ENCODE results near the gene GLT6D1.

DNA sequence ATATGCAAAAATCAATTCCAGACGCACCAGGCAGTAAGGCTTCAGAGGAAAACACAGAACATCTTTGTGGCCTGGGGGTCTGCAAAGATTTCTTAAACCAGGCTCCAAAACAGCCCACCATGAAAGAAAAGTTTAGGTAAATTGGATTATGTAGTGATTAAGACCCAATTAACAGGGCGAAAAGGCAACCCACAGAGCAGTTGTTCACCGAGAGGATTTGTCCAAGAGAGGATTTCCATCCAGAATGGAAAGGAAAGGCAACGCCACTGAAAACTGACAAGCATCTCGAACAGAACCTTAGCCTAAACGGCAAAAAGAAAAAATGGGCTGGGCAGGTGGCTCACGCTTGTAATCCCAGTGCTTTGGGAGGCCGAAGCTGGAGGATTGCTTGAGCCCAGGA, 37.4 kb downstream of the GLT6D1 start:
- TF ChIP-seq, protein P1, sequence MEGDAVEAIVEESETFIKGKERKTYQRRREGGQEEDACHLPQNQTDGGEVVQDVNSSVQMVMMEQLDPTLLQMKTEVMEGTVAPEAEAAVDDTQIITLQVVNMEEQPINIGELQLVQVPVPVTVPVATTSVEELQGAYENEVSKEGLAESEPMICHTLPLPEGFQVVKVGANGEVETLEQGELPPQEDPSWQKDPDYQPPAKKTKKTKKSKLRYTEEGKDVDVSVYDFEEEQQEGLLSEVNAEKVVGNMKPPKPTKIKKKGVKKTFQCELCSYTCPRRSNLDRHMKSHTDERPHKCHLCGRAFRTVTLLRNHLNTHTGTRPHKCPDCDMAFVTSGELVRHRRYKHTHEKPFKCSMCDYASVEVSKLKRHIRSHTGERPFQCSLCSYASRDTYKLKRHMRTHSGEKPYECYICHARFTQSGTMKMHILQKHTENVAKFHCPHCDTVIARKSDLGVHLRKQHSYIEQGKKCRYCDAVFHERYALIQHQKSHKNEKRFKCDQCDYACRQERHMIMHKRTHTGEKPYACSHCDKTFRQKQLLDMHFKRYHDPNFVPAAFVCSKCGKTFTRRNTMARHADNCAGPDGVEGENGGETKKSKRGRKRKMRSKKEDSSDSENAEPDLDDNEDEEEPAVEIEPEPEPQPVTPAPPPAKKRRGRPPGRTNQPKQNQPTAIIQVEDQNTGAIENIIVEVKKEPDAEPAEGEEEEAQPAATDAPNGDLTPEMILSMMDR (IDR thresholded peaks at IDR 0.05), result no peak
- no peak for TF ChIP-seq POLR2A (IDR thresholded peaks at IDR 0.05)
